ENCODE measurements around the gene HUNK.
A peak's percentile ranks its signal among the peaks of the same experiment; 100 is the strongest.
"Not testable (repeated sequence)": the region's sequence is repeated elsewhere in the genome, so short reads cannot be mapped to it uniquely, and the experiment has no call there.

The HUNK gene

GRCh38 chr21:32008714-32009113 lies 135.9 kb downstream of the HUNK start:
- no peak for DNase-seq

GRCh38 chr21:32009263-32009662 lies 136.4 kb downstream of the HUNK start:
- no peak for DNase-seq

- peak; percentile 27 for DNase-seq
These were observed 142.8 kb downstream of the HUNK start for GRCh38 chr21:32015461-32016139.

GRCh38 chr21:32018381-32018780 lies 145.6 kb downstream of the HUNK start:
- no peak for DNase-seq

GRCh38 chr21:32020564-32020963 lies 147.7 kb downstream of the HUNK start:
- no peak for DNase-seq

GRCh38 chr21:32021319-32021994 lies 148.6 kb downstream of the HUNK start:
- no peak for DNase-seq

GRCh38 chr21:32022146-32022545 lies 149.3 kb downstream of the HUNK start:
- DNase-seq: no peak

- DNase-seq: no peak
These were observed 157.4 kb downstream of the HUNK start for GRCh38 chr21:32030146-32030652.

- no peak for DNase-seq
These were observed 162.0 kb downstream of the HUNK start for GRCh38 chr21:32034850-32035249.

GRCh38 chr21:32035617-32036016 lies 162.8 kb downstream of the HUNK start:
- DNase-seq: no peak

- DNase-seq: no peak
These were observed 163.9 kb downstream of the HUNK start for GRCh38 chr21:32036756-32037155.

- not testable (repeated sequence) for DNase-seq
These were observed 165.9 kb downstream of the HUNK start for GRCh38 chr21:32038751-32039150.

- no peak for DNase-seq
These were observed 170.6 kb downstream of the HUNK start for GRCh38 chr21:32043458-32043857.

- no peak for DNase-seq
These were observed 171.7 kb downstream of the HUNK start for GRCh38 chr21:32044205-32045180.

- no peak for DNase-seq
These were observed 173.4 kb downstream of the HUNK start for GRCh38 chr21:32046191-32046590.

- no peak for DNase-seq
These were observed 175.5 kb downstream of the HUNK start for GRCh38 chr21:32048353-32048752.
